Esophagus muscularis mucosa (tissue), 4 donors: ENCODE data around the gene SOSTDC1. TPM values are rescaled to one million over a fixed set of nuclear protein-coding genes. Genes with fewer than 3 reads are reported as not detected.
"Not testable (repeated sequence)": the region's sequence is repeated elsewhere in the genome, so short reads cannot be mapped to it uniquely, and the experiment has no call there.

Experiments
- DNase-seq: peaks from one replicate; pipeline ENCODE4 v3.0.0-alpha.2; 2017; ENCODE audit errors: extremely low spot score
- H3K27ac ChIP-seq, 4 donors: fragments of 200-600 bp; sonication (generic); replicated peaks in 1 of 4; 1 replicate in 3 of 4; 2 replicates in 1 of 4; pipeline ENCODE4 v1.5.1; 2016 to 2019; ENCODE audit warnings: mild to moderate bottlenecking in 1 of 4
- H3K27me3 ChIP-seq, 4 donors: fragments of 200-600 bp; sonication (generic); one replicate each; pipeline versions ENCODE4 v1.5.1 to v1.6.0; 2016 to 2019
- H3K36me3 ChIP-seq, 4 donors: fragments of 200-600 bp; sonication (generic); one replicate each; pipeline ENCODE4 v1.5.1; 2016 to 2019
- H3K4me1 ChIP-seq, 4 donors: fragments of 200-600 bp; sonication (generic); one replicate each; pipeline ENCODE4 v1.5.1; 2016 to 2019
- H3K4me3 ChIP-seq, 4 donors: fragments of 200-600 bp; sonication (generic); 1 replicate in 2 of 4; 2 replicates in 2 of 4; pipeline ENCODE4 v1.5.1; 2016 to 2019; ENCODE audit warnings: mild to moderate bottlenecking in 4 of 4, moderate library complexity in 1 of 4
- H3K9me3 ChIP-seq, 4 donors: fragments of 200-600 bp; sonication (generic); 1 replicate in 3 of 4; 2 replicates in 1 of 4; pipeline ENCODE4 v1.5.1; 2016 to 2019
- EP300 ChIP-seq: sonication (generic); formaldehyde crosslinking; IDR thresholded peaks from one replicate; pipeline ENCODE4 v1.6.1; 2017; ENCODE audit warnings: antibody characterized with exemption
- POLR2A ChIP-seq: fragments of 450-650 bp; IDR thresholded peaks from one replicate; pipeline ENCODE4 v1.6.1; 2017; ENCODE audit warnings: antibody characterized with exemption, moderate library complexity, mild to moderate bottlenecking, low read depth
- POLR2AphosphoS5 ChIP-seq, 2 donors: sonication (generic); formaldehyde crosslinking; IDR thresholded peaks; one replicate each; pipeline ENCODE4 v1.6.1; 2017; ENCODE audit warnings: antibody characterized with exemption in 2 of 2
- WGBS: methylation state at CpG from one replicate; pipeline ENCODE4 v1.1.5; 2018; 5-methylcytosine and 5-hydroxymethylcytosine counted together
- intact Hi-C: fragments of 100-400 bp; cut with DNase I; formaldehyde crosslinking; loops from one replicate; pipeline ENCODE4 v1.15.1; 2023
- total RNA-seq, 4 donors: library from RNA; depleted of rRNA; stranded (reverse); fragments of >200 nt; gene quantifications; one replicate each; pipeline versions ENCODE4 v1.1.0 to v1.2.1, GENCODE V29; 2016
- TF ChIP-seq, protein P1 (sequence below), 3 experiments: fragments of 200-600 bp in 2 of 3; fragments of 450-650 bp in 1 of 3; sonication (generic) in 2 of 3; IDR thresholded peaks; one replicate each; pipeline ENCODE4 v1.5.1; 2017 to 2019; ENCODE audit warnings: antibody characterized with exemption in 3 of 3, mild to moderate bottlenecking in 2 of 3, moderate library complexity in 1 of 3

Gene SOSTDC1
- total RNA-seq, 4 donors from 2014 or later = 0.71 to 1.2 (median 0.83) TPM; not detected in 1

DNA sequence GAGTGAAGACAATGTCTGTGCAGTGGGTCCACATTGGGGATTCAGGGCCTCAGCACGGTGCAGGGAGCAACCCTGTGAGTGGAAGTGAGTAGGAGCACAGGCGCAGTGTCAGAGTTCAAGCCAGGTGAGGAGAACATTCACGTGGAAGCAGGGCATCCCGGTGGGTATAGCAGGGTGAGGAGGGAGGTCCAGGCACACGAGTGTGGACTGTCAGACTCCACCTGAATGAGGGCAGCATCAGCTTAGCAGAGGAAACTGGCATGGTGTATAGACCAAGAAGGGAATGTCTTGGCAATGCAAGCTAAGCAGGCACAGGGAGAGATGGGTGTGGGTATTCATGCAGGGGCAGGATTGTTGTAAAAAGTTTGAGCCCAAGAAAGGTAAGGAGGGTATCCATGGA, 45.8 kb upstream of the SOSTDC1 start:
- no peaks in the 10 kb centered on the region for H3K27me3 ChIP-seq
- H3K27ac ChIP-seq = no peak overlapping the region
- no peak for TF ChIP-seq POLR2AphosphoS5 (IDR thresholded peaks at IDR 0.05)
- no peak for TF ChIP-seq POLR2A
- TF ChIP-seq, protein P1, sequence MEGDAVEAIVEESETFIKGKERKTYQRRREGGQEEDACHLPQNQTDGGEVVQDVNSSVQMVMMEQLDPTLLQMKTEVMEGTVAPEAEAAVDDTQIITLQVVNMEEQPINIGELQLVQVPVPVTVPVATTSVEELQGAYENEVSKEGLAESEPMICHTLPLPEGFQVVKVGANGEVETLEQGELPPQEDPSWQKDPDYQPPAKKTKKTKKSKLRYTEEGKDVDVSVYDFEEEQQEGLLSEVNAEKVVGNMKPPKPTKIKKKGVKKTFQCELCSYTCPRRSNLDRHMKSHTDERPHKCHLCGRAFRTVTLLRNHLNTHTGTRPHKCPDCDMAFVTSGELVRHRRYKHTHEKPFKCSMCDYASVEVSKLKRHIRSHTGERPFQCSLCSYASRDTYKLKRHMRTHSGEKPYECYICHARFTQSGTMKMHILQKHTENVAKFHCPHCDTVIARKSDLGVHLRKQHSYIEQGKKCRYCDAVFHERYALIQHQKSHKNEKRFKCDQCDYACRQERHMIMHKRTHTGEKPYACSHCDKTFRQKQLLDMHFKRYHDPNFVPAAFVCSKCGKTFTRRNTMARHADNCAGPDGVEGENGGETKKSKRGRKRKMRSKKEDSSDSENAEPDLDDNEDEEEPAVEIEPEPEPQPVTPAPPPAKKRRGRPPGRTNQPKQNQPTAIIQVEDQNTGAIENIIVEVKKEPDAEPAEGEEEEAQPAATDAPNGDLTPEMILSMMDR (IDR thresholded peaks at IDR 0.05) = no peak
- no peak for TF ChIP-seq EP300
- intact Hi-C loops = no loop called here
- 84% methylated on average over 5 of the region's 5 CpGs for WGBS
- no peaks in the 10 kb centered on the region for H3K9me3 ChIP-seq
- H3K4me3 ChIP-seq = no peak overlapping the region
- DNase-seq = no peak
- no peaks in the 10 kb centered on the region for H3K4me1 ChIP-seq
- H3K36me3 ChIP-seq = no peaks in the 10 kb centered on the region

DNA sequence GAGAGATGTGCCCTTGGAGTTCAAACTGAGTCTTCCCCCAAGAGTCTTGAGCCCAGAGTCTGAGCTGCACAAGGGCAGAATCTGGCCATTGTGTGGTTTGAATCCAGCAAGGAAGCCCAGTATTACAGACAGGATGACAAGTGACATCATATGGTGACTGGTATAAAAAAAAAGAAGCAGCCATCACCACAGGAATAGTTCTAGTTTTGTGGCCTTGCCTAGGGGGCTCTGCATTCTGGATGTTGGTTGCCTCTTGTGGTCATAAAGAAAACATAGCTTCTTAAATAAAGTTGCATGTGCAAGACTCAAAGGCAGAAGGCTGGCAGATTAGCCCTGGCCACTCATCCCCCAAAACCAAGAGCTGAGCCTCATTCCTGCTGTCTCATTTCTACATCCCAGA, 44.3 kb upstream of the SOSTDC1 start:
- H3K36me3 ChIP-seq = no peaks in the 10 kb centered on the region
- intact Hi-C loops = no loop called here
- no peak for DNase-seq
- H3K27me3 ChIP-seq = no peaks in the 10 kb centered on the region
- H3K4me1 ChIP-seq = no peaks in the 10 kb centered on the region
- H3K27ac ChIP-seq = no peak overlapping the region
- H3K4me3 ChIP-seq = no peak overlapping the region
- no peak for TF ChIP-seq POLR2AphosphoS5 (IDR thresholded peaks at IDR 0.05)
- TF ChIP-seq, protein P1 (IDR thresholded peaks at IDR 0.05) = no peak
- no peak for TF ChIP-seq POLR2A
- no peak for TF ChIP-seq EP300
- no peaks in the 10 kb centered on the region for H3K9me3 ChIP-seq

DNA sequence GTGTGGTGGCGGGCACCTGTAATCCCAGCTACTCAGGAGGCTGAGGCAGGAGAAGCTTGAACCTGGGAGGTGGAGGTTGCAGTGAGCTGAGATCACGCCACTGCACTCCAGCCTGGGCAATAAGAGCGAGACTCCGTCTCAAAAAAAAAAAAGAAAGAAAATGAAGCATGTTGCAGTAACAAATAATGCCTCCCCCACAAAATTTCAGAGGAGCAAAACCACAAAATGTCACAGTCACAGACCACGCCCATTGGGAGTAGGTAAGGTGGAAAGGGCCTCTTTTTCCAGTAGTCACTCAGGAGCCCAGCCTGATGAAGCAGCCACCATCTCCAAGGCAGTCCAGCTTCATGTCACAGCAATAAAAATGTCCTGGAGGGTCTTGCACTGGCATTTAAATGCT, 40.9 kb upstream of the SOSTDC1 start:
- 83% methylated on average over 5 of the region's 5 CpGs for WGBS
- H3K9me3 ChIP-seq, H3K4me1 ChIP-seq, H3K27me3 ChIP-seq, H3K36me3 ChIP-seq, intact Hi-C loops, H3K4me3 ChIP-seq, DNase-seq, H3K27ac ChIP-seq: not testable (repeated sequence)

DNA sequence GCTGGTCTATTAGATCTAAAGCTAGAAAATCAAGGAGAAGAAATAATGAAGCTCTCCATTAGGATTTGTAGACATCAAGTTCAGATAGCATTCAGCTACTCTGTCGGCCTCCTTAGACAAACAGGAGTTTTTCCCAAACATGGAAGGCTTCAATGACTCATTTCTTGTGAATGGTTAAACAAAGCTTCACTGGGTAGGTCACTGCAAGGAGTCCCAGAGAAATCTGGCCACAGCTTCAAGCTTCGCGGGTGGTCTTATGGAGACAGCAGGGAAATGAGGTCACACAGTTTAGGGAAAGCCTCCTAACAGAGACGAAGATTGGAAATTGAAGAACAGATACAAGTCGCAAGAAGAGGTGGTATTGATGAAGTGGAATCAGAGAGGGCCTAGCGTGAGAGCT, 38.5 kb upstream of the SOSTDC1 start:
- H3K9me3 ChIP-seq = no peaks in the 10 kb centered on the region
- no peak for DNase-seq
- no peaks in the 10 kb centered on the region for H3K36me3 ChIP-seq
- no peaks in the 10 kb centered on the region for H3K27me3 ChIP-seq
- no peaks in the 10 kb centered on the region for H3K4me1 ChIP-seq
- H3K27ac ChIP-seq = no peak overlapping the region
- WGBS = 75% methylated on average over 6 of the region's 6 CpGs
- TF ChIP-seq POLR2AphosphoS5 (IDR thresholded peaks at IDR 0.05) = no peak
- no peak for TF ChIP-seq POLR2A
- no peak for TF ChIP-seq EP300
- TF ChIP-seq, protein P1 (IDR thresholded peaks at IDR 0.05) = no peak
- H3K4me3 ChIP-seq = no peak overlapping the region
- intact Hi-C loops = no loop called here

DNA sequence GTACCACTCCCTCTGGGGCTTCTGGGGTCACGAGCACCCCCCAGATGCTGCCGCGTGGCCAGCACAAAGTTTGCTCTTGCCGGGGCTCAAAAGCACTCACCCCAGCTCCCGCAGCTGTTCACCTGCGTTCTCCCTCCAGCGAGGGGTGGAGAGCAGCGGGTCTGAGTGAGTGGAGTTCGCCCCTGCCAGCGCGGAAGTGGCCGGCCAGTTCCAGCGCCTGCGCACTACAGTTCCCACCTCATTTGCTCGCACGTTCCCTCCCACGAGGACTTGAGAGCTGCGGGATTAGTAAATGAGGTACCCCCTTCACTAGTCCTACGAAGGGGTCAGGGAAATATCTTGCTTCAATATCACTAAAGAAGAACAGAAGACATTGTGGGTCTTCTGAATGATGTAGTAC, 36.8 kb upstream of the SOSTDC1 start:
- TF ChIP-seq, protein P1 (IDR thresholded peaks at IDR 0.05) = no peak
- no peak for TF ChIP-seq POLR2AphosphoS5 (IDR thresholded peaks at IDR 0.05)
- TF ChIP-seq POLR2A = no peak

More for the DNA sequence above, 36.8 kb upstream of the SOSTDC1 start:
- DNase-seq = no peak
- Histone ChIP-seq H3K27me3 (no peaks in the 10 kb centered on the region), H3K4me1 (no peaks in the 10 kb centered on the region), H3K36me3 (no peaks in the 10 kb centered on the region), H3K27ac (no peak overlapping the region), H3K9me3 (no peaks in the 10 kb centered on the region), H3K4me3 (no peak overlapping the region)
- WGBS = 98% methylated on average over 19 of the region's 19 CpGs
- intact Hi-C loops = no loop called here
